ENCODE data around the gene OR2F1.

Gene OR2F1

GRCh38 chr7:143954544-143954943, at the start of gene OR2F1:
TSS of gene OR2F1 (plus strand) at chr7:143954844. CDS start at chr7:143959971, 5,127 bp downstream.
- no peak for DNase-seq (ENCODE audit: low read depth)

- DNase-seq (ENCODE audit: low read depth): no peak
Measured at GRCh38 chr7:143905509-143905908, 49.1 kb upstream of the OR2F1 start.

- no peak for DNase-seq (ENCODE audit: low read depth)
Measured at GRCh38 chr7:143906151-143906550, 48.5 kb upstream of the OR2F1 start.

- DNase-seq (ENCODE audit: low read depth): no peak
Measured at GRCh38 chr7:143906895-143907294, 47.7 kb upstream of the OR2F1 start.

GRCh38 chr7:143908120-143908519, 46.5 kb upstream of the OR2F1 start:
- DNase-seq (ENCODE audit: low read depth): no peak

- no peak for DNase-seq (ENCODE audit: low read depth)
Measured at GRCh38 chr7:143909863-143910262, 44.8 kb upstream of the OR2F1 start.

GRCh38 chr7:143910473-143911248, 44.0 kb upstream of the OR2F1 start:
- DNase-seq (ENCODE audit: low read depth): no peak

- no peak for DNase-seq (ENCODE audit: low read depth)
Measured at GRCh38 chr7:143913945-143914615, 40.6 kb upstream of the OR2F1 start.

GRCh38 chr7:143914938-143915652, 39.5 kb upstream of the OR2F1 start:
- DNase-seq (ENCODE audit: low read depth): no peak

GRCh38 chr7:143924851-143925250, 29.8 kb upstream of the OR2F1 start:
- DNase-seq (ENCODE audit: low read depth): no peak

- no peak for DNase-seq (ENCODE audit: low read depth)
Measured at GRCh38 chr7:143929224-143929920, 25.3 kb upstream of the OR2F1 start.

GRCh38 chr7:143931739-143932138, 22.9 kb upstream of the OR2F1 start:
- DNase-seq (ENCODE audit: low read depth): no peak

- no peak for DNase-seq (ENCODE audit: low read depth)
Measured at GRCh38 chr7:143934526-143935325, 19.9 kb upstream of the OR2F1 start, which contains the start of gene OR2F2. TSS of gene OR2F2 (plus strand) at chr7:143935233. CDS start at chr7:143935233, 0 bp downstream.

GRCh38 chr7:143936087-143937009, 18.3 kb upstream of the OR2F1 start:
- no peak for DNase-seq (ENCODE audit: low read depth)

- no peak for DNase-seq (ENCODE audit: low read depth)
Measured at GRCh38 chr7:143938379-143939243, 16.0 kb upstream of the OR2F1 start.

- no peak for DNase-seq (ENCODE audit: low read depth)
Measured at GRCh38 chr7:143945423-143945822, 9.2 kb upstream of the OR2F1 start.

- DNase-seq (ENCODE audit: low read depth): no peak
Measured at GRCh38 chr7:143947111-143947510, 7.5 kb upstream of the OR2F1 start.

- no peak for DNase-seq (ENCODE audit: low read depth)
Measured at GRCh38 chr7:143948733-143949132, 5.9 kb upstream of the OR2F1 start.

GRCh38 chr7:143953421-143953820, 1.2 kb upstream of the OR2F1 start:
- no peak for DNase-seq (ENCODE audit: low read depth)
